ENCODE measurements around the gene PRSS38. TPM values are rescaled to one million over a fixed set of nuclear protein-coding genes. Genes with fewer than 3 reads are reported as not detected.

PRSS38 gene
- polyA plus RNA-seq, 2 donors: not detected

DNA sequence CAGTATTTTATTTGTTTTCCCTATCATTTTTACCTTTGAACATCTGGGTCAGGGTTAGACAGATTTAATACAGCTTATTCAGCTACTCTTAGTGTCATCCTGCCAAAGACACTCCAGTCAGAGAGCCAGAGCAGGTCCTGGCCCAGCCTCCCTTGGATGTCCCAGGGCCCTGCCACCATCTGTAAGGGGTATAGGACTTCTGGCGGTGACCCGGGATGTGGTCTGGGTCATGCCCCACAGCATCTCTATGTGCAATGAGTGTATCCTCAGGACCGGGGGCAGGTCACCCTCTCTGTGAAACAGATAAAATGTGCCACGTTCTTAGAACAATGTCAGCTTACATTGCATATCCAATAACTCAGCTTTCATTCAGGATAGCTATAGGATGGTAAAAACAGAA is 37.8 kb upstream of the PRSS38 start:
- WGBS, 2 donors: 93 to 95% methylated on average over 4 of the region's 4 CpGs
- peaks cover 7 to 24% of the 10 kb centered on the region in 2 donors for H3K36me3 ChIP-seq (ENCODE audit: control insufficient read depth in 2 of 2, insufficient read depth in 2 of 2, low read length in 1 of 2)
- no peak overlapping the region for H3K27ac ChIP-seq (ENCODE audit: low read depth in 2 of 2, low read length in 1 of 2)
- peaks cover 0 to 12% of the 10 kb centered on the region in 2 donors for H3K4me1 ChIP-seq (ENCODE audit: control insufficient read depth in 2 of 2, insufficient read depth in 2 of 2, low read length in 1 of 2)
- H3K27me3 ChIP-seq (ENCODE audit: control insufficient read depth in 1 of 2, insufficient read depth in 2 of 2, low read length in 2 of 2): no peaks in the 10 kb centered on the region
- H3K9me3 ChIP-seq (ENCODE audit: control insufficient read depth in 2 of 2, insufficient read depth in 1 of 2, low read depth in 1 of 2, low read length in 1 of 2): no peaks in the 10 kb centered on the region
- H3K4me3 ChIP-seq (ENCODE audit: low read depth in 1 of 2, low read length in 2 of 2): no peak overlapping the region

DNA sequence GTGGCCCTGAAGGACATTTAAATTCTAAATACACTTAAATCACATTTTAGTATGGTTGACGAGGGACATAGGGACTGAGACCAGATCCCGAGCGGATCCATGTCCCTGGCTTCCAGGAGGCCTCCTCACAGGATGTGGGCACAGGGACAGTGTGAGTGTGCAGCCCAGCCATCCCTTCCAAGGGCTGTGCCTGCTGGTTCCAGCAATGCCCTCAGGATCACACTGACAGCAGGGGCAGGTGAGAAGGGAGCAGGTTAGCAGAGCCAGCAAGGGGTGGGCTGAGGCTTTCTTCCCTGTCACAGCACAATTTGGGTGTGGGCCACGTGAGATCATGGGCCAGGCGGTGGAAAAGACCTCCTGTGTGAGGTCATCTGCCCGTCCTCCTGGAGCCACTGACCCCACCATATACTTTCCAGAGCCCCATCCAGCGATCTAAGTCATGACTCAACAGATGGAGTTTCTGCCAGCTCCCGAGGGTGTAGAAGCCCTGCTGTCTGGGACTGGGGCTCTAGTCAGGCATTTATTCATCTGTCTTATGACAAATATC is 37.0 kb upstream of the PRSS38 start:
- WGBS, 2 donors: 66 to 83% methylated on average over 8 of the region's 8 CpGs
- peaks cover 7 to 23% of the 10 kb centered on the region in 2 donors for H3K36me3 ChIP-seq (ENCODE audit: control insufficient read depth in 2 of 2, insufficient read depth in 2 of 2, low read length in 1 of 2)
- no peak overlapping the region for H3K27ac ChIP-seq (ENCODE audit: low read depth in 2 of 2, low read length in 1 of 2)
- no peaks in the 10 kb centered on the region for H3K9me3 ChIP-seq (ENCODE audit: control insufficient read depth in 2 of 2, insufficient read depth in 1 of 2, low read depth in 1 of 2, low read length in 1 of 2)
- peaks cover 0 to 12% of the 10 kb centered on the region in 2 donors for H3K4me1 ChIP-seq (ENCODE audit: control insufficient read depth in 2 of 2, insufficient read depth in 2 of 2, low read length in 1 of 2)
- no peak overlapping the region for H3K4me3 ChIP-seq (ENCODE audit: low read depth in 1 of 2, low read length in 2 of 2)
- no peaks in the 10 kb centered on the region for H3K27me3 ChIP-seq (ENCODE audit: control insufficient read depth in 1 of 2, insufficient read depth in 2 of 2, low read length in 2 of 2)

DNA sequence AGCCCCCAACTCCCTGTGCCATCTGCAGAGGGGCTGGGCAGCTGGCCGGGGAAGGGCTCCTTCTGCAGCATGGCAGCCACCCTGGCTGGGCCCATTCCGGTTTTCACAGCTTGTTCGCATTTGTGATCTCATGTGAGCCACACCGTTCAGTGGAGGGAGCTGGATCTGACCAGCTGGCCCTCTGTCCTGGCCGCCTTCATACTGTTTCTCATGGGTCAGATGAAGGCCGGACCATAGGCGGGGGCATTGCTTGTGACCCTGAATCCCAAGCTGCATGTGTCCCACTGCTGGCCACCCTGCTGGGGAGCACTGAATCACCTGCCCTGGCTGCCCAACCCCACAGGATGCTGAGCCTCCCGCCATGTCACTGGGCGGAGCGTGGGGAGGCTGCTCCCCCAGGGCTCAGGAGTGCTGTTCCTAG is 36.4 kb upstream of the PRSS38 start:
- peaks cover 0 to 12% of the 10 kb centered on the region in 2 donors for H3K4me1 ChIP-seq (ENCODE audit: control insufficient read depth in 2 of 2, insufficient read depth in 2 of 2, low read length in 1 of 2)
- H3K27ac ChIP-seq (ENCODE audit: low read depth in 2 of 2, low read length in 1 of 2): no peak overlapping the region
- H3K36me3 ChIP-seq (ENCODE audit: control insufficient read depth in 2 of 2, insufficient read depth in 2 of 2, low read length in 1 of 2): peaks cover 7 to 21% of the 10 kb centered on the region in 2 donors
- no peak overlapping the region for H3K4me3 ChIP-seq (ENCODE audit: low read depth in 1 of 2, low read length in 2 of 2)
- no peaks in the 10 kb centered on the region for H3K27me3 ChIP-seq (ENCODE audit: control insufficient read depth in 1 of 2, insufficient read depth in 2 of 2, low read length in 2 of 2)
- WGBS, 2 donors: 88 to 90% methylated on average over 10 of the region's 10 CpGs
- no peaks in the 10 kb centered on the region for H3K9me3 ChIP-seq (ENCODE audit: control insufficient read depth in 2 of 2, insufficient read depth in 1 of 2, low read depth in 1 of 2, low read length in 1 of 2)

DNA sequence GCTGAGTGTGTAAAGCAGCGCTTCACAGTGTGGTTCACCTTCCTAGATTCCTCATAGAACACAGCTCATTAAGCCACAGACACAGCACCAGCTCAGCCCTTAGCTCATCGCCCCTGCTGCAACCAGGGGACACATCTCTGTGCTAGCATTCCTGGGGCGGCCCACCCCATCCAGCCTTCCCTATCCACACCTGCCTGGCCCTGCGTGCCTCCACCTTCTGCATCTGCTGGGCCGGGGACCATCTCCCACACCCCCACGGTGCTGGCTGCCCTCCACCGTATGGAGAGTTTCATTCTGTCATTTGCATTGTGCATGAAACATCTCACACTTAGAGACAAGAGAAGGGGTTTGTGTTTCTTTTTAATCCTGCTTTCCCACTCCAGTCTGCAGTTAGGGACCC is 35.8 kb upstream of the PRSS38 start:
- peaks cover 4 to 21% of the 10 kb centered on the region in 2 donors for H3K36me3 ChIP-seq (ENCODE audit: control insufficient read depth in 2 of 2, insufficient read depth in 2 of 2, low read length in 1 of 2)
- WGBS, 2 donors: 85 to 91% methylated on average over 7 of the region's 7 CpGs
- H3K4me3 ChIP-seq (ENCODE audit: low read depth in 1 of 2, low read length in 2 of 2): no peak overlapping the region
- no peak overlapping the region for H3K27ac ChIP-seq (ENCODE audit: low read depth in 2 of 2, low read length in 1 of 2)
- H3K9me3 ChIP-seq (ENCODE audit: control insufficient read depth in 2 of 2, insufficient read depth in 1 of 2, low read depth in 1 of 2, low read length in 1 of 2): no peaks in the 10 kb centered on the region
- H3K4me1 ChIP-seq (ENCODE audit: control insufficient read depth in 2 of 2, insufficient read depth in 2 of 2, low read length in 1 of 2): peaks cover 0 to 12% of the 10 kb centered on the region in 2 donors
- no peaks in the 10 kb centered on the region for H3K27me3 ChIP-seq (ENCODE audit: control insufficient read depth in 1 of 2, insufficient read depth in 2 of 2, low read length in 2 of 2)

DNA sequence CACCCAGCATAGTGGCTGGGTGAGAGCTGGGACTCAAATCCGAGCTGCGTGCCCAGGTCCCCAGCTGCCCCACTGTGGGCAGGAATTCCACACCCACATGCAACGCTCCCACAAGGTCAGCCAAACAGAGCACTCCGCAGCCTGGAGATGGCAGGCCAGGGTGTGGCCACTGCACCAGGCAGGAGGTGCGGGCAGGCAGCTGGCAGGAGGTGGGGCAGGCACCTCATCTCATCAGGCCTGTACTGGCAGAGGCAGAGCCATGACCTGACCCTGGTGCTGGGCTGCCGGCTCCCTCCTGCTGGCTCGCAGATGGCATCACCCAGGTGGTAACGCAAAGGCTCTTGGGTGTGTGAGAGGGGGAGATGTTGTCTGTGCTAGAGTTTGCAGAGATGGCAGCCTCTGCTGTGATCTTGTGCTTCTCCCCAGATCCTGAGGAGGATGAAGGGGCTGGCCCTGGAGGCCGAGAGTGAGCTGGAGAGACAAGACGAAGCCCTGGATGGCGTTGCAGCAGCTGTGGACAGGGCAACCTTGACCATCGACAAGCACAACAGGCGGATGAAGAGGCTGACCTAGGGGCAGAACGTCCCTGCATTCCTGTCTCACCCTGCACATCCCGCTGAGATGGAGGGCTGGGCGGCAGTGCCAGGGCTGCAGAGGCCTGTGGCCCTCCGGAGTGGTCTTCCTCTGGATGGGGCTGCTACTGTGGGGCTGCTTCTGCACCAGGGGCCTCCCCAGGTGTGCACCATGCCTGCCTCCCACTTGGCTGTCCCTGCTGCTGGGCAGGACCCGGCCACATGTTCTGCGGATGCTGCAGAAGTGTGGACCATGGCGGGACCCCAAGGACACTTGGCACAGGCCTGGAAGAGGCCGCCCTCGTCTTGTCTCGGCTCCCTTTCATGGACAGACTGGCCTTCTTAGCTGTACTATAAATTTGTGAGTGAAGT is 35.1 kb upstream of the PRSS38 start:
- no peak overlapping the region for H3K27ac ChIP-seq (ENCODE audit: low read depth in 2 of 2, low read length in 1 of 2)
- H3K27me3 ChIP-seq (ENCODE audit: control insufficient read depth in 1 of 2, insufficient read depth in 2 of 2, low read length in 2 of 2): no peaks in the 10 kb centered on the region
- H3K36me3 ChIP-seq (ENCODE audit: control insufficient read depth in 2 of 2, insufficient read depth in 2 of 2, low read length in 1 of 2): peaks cover 4 to 21% of the 10 kb centered on the region in 2 donors

DNA sequence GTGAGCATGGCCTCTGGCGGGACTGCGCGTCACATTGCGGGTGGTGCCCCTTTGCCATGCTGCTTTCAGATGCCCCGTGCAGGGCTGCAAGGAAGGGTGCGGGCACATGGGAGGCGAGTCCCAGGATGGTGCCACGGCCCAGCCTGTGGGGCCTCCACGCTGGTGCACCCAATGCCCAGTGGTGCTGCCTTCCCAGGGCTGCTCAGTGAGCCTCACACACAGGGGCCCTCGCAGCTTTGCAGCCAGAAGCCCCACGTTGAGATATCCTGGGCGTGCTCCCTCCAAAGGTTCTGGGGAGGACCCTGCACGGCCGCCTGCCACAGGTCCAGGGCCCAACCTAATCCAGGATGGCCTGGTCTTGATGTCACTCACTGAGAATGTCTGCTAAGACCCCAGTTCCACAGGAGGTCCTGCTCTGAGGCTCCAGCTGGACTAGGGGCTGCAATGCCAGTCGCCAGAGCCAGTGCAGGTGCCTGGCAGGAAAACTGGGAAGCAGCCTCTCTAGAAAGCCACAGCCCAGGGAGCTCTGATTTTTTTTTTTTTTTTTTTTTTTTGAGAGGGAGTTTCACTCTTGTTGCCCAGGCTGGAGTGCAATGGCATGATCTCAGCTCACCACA is 34.1 kb upstream of the PRSS38 start:
- H3K27ac ChIP-seq (ENCODE audit: low read depth in 2 of 2, low read length in 1 of 2): no peak overlapping the region
- 96% methylated on average over 15 of the region's 15 CpGs for WGBS, 2 donors

More for the DNA sequence above, 35.1 kb upstream of the PRSS38 start:
- no peaks in the 10 kb centered on the region for H3K9me3 ChIP-seq (ENCODE audit: control insufficient read depth in 2 of 2, insufficient read depth in 1 of 2, low read depth in 1 of 2, low read length in 1 of 2)
- peaks cover 0 to 12% of the 10 kb centered on the region in 2 donors for H3K4me1 ChIP-seq (ENCODE audit: control insufficient read depth in 2 of 2, insufficient read depth in 2 of 2, low read length in 1 of 2)
- 80 to 82% methylated on average over 23 of the region's 23 CpGs for WGBS, 2 donors
- H3K4me3 ChIP-seq (ENCODE audit: low read depth in 1 of 2, low read length in 2 of 2): no peak overlapping the region

DNA sequence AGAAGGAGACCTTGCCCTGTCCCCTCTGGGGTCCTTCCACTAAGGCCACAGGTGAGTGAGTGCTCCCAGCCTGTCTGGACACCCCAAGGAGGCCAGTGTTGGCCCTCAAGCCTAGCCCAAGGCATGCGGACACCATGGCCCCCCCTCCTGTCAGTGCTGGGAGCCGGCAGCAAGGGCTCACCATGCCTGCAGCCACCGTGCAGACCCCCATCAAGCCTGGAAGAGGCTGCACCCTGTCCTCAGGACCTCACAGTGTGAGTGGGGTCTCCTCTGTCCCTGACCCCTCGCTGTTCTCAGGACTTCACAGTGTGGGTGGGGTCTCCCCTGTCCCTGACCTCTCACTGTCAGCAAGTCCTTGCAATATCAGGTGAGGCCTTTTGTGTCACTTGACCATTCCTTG is 33.2 kb upstream of the PRSS38 start:
- WGBS, 2 donors: 89 to 96% methylated on average over 4 of the region's 4 CpGs

More for the DNA sequence above, 34.1 kb upstream of the PRSS38 start:
- H3K27me3 ChIP-seq (ENCODE audit: control insufficient read depth in 1 of 2, insufficient read depth in 2 of 2, low read length in 2 of 2): no peaks in the 10 kb centered on the region
- H3K36me3 ChIP-seq (ENCODE audit: control insufficient read depth in 2 of 2, insufficient read depth in 2 of 2, low read length in 1 of 2): peaks cover 4 to 15% of the 10 kb centered on the region in 2 donors
- H3K4me3 ChIP-seq (ENCODE audit: low read depth in 1 of 2, low read length in 2 of 2): no peak overlapping the region
- H3K9me3 ChIP-seq (ENCODE audit: control insufficient read depth in 2 of 2, insufficient read depth in 1 of 2, low read depth in 1 of 2, low read length in 1 of 2): no peaks in the 10 kb centered on the region
- H3K4me1 ChIP-seq (ENCODE audit: control insufficient read depth in 2 of 2, insufficient read depth in 2 of 2, low read length in 1 of 2): peaks cover 0 to 16% of the 10 kb centered on the region in 2 donors

DNA sequence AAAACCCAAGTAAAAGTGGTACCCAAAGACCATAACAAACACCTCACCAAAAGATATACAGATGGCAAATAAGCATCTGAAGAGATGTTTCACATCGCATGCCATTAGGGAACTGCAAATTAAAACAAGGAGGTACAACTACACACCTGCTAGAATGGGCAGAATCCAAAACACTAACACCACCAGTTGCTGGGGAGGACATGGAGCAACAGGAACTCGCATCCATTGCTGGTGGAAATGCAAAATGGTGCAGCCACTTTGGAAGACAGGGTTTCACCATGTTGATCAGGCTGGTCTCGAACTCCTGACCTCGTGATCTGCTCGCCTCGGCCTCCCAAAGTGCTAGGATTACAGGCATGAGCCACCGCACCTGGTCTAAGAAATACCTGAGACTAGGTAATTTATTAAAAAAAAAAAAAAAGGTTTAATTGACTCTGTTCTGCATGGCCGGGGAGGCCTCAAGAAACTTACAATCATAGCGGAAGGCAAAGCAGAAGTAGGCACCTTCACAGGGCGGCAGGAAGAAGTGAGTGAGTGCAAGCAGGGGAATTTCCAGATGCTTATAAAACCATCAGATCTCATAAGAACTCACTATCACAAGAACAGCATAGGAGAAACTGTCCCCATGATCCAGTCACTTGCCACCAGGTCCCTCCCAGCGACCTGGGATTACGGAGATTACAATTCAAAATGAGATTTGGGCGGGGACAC is 30.2 kb upstream of the PRSS38 start:
- H3K4me1 ChIP-seq (ENCODE audit: control insufficient read depth in 2 of 2, insufficient read depth in 2 of 2, low read length in 1 of 2): peaks cover 5 to 33% of the 10 kb centered on the region in 2 donors
- H3K27ac ChIP-seq (ENCODE audit: low read depth in 2 of 2, low read length in 1 of 2): no peak overlapping the region
- peaks cover 4 to 12% of the 10 kb centered on the region in 2 donors for H3K36me3 ChIP-seq (ENCODE audit: control insufficient read depth in 2 of 2, insufficient read depth in 2 of 2, low read length in 1 of 2)
- H3K27me3 ChIP-seq (ENCODE audit: control insufficient read depth in 1 of 2, insufficient read depth in 2 of 2, low read length in 2 of 2): no peaks in the 10 kb centered on the region
- no peak overlapping the region for H3K4me3 ChIP-seq (ENCODE audit: low read depth in 1 of 2, low read length in 2 of 2)
- no peaks in the 10 kb centered on the region for H3K9me3 ChIP-seq (ENCODE audit: control insufficient read depth in 2 of 2, insufficient read depth in 1 of 2, low read depth in 1 of 2, low read length in 1 of 2)
- 90 to 91% methylated on average over 13 of the region's 13 CpGs for WGBS, 2 donors

More for the DNA sequence above, 33.2 kb upstream of the PRSS38 start:
- Histone ChIP-seq H3K27me3 (ENCODE audit: control insufficient read depth in 1 of 2, insufficient read depth in 2 of 2, low read length in 2 of 2) (no peaks in the 10 kb centered on the region), H3K27ac (ENCODE audit: low read depth in 2 of 2, low read length in 1 of 2) (no peak overlapping the region), H3K36me3 (ENCODE audit: control insufficient read depth in 2 of 2, insufficient read depth in 2 of 2, low read length in 1 of 2) (peaks cover 4 to 15% of the 10 kb centered on the region in 2 donors), H3K4me3 (ENCODE audit: low read depth in 1 of 2, low read length in 2 of 2) (no peak overlapping the region), H3K9me3 (ENCODE audit: control insufficient read depth in 2 of 2, insufficient read depth in 1 of 2, low read depth in 1 of 2, low read length in 1 of 2) (no peaks in the 10 kb centered on the region), H3K4me1 (ENCODE audit: control insufficient read depth in 2 of 2, insufficient read depth in 2 of 2, low read length in 1 of 2) (peaks cover 4 to 24% of the 10 kb centered on the region in 2 donors)

Data from esophagus (tissue), 2 donors.